ENCODE data around the gene EXOSC5.

DNA sequence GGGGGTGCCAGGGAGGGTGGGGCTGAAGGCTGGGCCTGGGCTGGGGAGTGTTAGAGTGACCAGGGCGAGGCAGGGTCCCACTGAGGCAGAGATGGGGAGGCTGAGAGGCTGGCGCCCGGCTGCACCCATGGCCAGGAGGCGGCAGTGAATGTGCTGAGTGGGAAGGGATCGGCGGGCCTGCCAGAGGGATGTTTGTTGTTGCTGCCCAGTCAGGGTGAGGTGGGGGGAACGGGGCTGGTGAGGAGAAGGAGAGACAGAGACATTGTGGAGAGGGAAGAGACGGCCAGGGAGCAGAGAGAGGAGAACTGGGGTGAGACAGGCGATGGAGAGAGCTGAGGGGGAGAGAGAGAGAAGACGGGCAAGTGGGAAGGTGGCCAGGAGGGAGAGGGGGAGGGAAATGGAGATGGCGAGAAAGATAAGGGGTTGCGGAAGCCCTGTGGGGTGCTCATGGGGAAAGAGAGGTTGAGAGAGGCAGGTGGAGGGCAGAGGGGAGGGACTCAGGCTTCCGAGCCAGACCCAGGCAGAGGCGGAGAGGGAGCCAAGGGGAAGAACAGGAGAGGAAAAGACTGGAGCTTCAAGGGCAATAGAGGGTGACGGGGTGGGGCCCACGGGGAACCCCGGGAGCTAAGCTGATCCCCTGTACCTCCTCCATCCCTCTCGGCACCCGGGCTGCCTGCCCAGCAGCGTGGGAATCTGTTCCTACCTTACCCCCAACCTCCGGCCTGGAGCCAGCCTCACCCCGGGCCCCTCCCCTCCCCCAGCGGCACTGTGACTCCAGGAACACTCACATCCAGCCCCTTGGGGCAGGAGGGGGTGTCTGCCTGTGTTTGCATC is 30.7 kb upstream of the EXOSC5 start:
- TF ChIP-seq, protein P1, sequence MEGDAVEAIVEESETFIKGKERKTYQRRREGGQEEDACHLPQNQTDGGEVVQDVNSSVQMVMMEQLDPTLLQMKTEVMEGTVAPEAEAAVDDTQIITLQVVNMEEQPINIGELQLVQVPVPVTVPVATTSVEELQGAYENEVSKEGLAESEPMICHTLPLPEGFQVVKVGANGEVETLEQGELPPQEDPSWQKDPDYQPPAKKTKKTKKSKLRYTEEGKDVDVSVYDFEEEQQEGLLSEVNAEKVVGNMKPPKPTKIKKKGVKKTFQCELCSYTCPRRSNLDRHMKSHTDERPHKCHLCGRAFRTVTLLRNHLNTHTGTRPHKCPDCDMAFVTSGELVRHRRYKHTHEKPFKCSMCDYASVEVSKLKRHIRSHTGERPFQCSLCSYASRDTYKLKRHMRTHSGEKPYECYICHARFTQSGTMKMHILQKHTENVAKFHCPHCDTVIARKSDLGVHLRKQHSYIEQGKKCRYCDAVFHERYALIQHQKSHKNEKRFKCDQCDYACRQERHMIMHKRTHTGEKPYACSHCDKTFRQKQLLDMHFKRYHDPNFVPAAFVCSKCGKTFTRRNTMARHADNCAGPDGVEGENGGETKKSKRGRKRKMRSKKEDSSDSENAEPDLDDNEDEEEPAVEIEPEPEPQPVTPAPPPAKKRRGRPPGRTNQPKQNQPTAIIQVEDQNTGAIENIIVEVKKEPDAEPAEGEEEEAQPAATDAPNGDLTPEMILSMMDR (IDR thresholded peaks at IDR 0.05), result no peak
- TF ChIP-seq POLR2A (IDR thresholded peaks at IDR 0.05), result no peak
- no peak for TF ChIP-seq POLR2AphosphoS5 (IDR thresholded peaks at IDR 0.05)
- no peak for TF ChIP-seq EP300 (IDR thresholded peaks at IDR 0.05)

Measured in sigmoid colon (tissue), 4 donors.